ENCODE measurements around the gene RALY. TPM values are rescaled to one million over a fixed set of nuclear protein-coding genes. Genes with fewer than 3 reads are reported as not detected.

The RALY gene
- total RNA-seq, 2 donors from 2014 or later, result 97.3 to 102 TPM

DNA sequence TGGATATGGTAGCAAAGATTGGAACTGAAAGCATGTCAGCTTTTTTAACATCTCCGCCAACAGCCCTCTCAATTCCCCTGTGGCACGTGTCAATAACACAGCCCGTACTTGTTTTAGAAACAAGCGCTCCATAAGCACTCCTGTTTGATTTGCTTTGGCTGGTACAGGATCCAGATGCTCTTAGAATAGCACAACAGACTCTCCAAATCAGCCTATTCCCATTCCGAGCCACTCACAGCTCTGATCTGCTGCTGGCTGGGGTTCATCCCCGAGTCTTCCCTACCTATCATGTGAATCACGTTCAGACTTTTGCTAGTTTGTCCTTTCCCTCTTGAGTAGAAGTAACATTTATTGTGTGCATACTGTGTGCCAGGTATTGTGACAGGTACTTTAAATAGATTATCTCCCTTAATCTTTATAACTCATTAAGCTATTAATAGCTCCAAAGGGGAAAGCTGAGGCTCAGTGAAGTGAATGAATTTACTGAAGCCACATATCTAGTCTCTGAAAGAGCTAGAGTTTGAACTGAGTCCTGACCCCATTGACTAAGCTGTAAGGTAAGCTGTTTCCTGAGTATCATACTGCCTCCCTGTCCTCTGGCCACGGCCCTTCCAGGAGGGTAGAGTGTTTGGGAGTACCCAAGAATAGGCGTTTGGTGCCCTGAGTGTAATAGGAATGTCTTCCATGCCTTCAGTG is 46.7 kb downstream of the RALY start:
- ATAC-seq (peak; percentile 50 to 69), DNase-seq (no peak)
- intact Hi-C loops (cut with DNase I), result loop anchor here in 1 of 2 donors (2.0 kb wide), 1 partner anchor 46 kb away; no protein-coding TSS in a partner anchor

GRCh38 chr20:34041226-34041625 is 47.5 kb downstream of the RALY start:
- intact Hi-C loops (cut with DNase I), result loop anchor here in 1 of 2 donors (2.0 kb wide), 1 partner anchor 46 kb away; no protein-coding TSS in a partner anchor
- ATAC-seq, result no peak

DNA sequence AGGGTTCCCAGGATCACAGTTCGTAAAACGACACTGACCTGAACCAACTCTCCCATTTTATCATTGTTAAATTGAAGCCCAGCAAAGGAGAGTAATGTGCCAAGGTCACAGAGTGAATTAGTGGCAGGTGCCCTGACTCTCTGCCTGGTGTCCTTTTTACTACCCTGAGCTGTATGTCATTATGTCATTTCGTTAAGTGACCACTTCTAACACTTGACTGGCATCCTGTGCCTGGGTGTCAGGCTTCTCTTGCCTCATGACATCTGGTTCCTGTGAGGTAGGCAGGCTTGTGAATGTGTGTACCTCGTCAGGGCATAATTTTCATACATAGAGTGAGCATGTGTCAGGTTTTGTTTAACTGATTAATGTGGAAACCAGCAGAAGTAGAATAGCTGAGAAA is 48.6 kb downstream of the RALY start:
- DNase-seq (no peak), ATAC-seq (peak; percentile 46 to 64)
- intact Hi-C loops (cut with DNase I), result no loop called here

More at GRCh38 chr20:34041226-34041625, 47.5 kb downstream of the RALY start:
- no peak for DNase-seq

DNA sequence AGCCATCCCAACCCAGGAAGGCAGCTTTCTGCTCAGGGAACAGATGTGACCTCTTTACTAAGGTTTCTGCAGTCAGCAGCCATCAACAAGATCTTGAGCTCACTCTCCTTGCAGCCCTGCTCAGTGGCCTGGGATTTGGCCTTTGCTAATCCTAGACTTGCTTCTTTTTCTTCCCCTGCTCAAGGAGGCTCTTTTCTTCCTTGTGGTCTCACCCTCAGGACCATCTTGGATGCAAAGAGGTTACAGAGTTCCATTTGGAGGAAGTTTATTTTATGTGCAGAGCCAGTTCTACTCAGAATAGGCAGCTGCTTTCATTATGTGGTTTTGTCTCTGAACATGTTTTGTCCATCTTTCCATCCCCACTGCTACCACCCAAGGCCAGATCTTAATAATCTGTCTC is 49.3 kb downstream of the RALY start:
- intact Hi-C loops (cut with DNase I), result no loop called here
- no peak for ATAC-seq

GRCh38 chr20:34045294-34045693 is 51.6 kb downstream of the RALY start:
- intact Hi-C loops (cut with DNase I), result no loop called here
- ATAC-seq (peak; percentile 70 to 82), DNase-seq (peak; percentile 52)

More for the DNA sequence above, 49.3 kb downstream of the RALY start:
- no peak for DNase-seq

- ATAC-seq (no peak), DNase-seq (no peak)
- intact Hi-C loops (cut with DNase I), result no loop called here
Measured at GRCh38 chr20:34045930-34046725, 52.4 kb downstream of the RALY start.

DNA sequence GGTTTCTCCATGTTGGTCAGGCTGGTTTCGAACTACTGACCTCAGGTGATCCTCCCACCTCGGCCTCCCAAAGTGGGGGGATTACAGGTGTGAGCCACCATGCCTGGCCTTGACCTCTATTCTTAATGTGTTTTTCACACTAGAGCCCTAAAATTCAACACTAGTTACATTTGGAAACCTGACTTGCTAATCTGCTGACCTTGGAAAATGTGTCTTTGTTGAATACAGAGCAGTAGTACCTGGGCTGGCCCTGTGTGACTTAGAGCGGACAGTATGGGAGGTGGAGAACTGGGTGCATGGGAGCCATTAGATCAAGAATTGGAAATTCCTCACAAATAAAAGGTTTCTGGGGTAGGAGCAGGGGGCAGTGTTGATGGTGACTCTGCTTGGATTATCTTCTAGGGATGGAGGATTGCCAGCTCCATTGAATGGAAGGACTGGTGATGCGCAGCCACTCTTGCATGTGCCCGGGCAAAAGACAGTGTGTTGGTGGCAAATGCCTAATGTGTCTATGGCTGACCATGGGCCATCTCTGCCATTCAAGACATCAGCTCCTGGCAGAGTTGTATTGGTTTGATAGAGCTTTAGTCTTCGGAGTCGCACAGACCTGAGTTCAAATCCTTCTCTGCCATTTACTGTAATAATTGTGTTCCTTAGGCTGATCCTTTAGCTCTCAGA is 53.4 kb downstream of the RALY start:
- DNase-seq, result no peak
- intact Hi-C loops (cut with DNase I), result no loop called here
- no peak for ATAC-seq

DNA sequence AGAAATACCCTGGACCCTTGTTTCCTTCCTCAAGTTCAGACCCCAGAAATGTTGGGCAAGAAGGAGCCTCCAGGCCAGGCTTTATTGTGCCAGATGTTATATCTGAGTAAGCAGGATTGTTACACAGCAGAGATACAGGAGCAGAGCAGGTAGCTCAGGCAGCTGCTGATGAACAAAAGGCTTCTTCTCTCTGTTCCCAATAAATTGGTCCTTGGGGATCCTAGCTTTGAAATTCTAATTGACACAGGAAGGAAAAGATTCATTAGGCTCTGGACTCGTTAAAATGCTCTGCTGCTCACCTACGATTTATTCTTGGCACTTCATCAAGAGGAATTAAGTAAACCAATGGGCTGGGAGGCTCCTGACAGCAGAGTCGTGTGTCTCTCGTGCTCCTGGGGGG is 54.2 kb downstream of the RALY start:
- intact Hi-C loops (cut with DNase I), result no loop called here
- DNase-seq (no peak), ATAC-seq (no peak)

DNA sequence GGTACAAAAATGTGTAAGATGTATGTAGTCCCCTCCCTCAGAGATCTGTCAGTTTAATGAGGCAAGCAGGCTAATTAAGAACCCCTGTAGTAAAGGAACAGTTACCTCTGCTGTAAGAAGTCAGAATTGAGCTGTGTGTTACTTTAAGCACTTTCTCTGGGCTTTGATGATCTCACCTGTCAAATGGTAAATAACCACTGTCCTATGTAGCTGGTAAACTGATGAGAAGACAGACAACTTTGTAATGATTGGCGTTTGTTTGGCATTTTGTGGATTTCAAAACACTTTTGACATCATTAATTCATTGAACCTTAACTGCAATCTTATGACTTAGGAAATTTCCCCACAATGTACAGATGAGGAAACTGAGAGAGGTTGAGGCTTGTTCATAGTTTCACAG is 55.7 kb downstream of the RALY start:
- no peak for ATAC-seq
- no peak for DNase-seq
- intact Hi-C loops (cut with DNase I), result no loop called here

DNA sequence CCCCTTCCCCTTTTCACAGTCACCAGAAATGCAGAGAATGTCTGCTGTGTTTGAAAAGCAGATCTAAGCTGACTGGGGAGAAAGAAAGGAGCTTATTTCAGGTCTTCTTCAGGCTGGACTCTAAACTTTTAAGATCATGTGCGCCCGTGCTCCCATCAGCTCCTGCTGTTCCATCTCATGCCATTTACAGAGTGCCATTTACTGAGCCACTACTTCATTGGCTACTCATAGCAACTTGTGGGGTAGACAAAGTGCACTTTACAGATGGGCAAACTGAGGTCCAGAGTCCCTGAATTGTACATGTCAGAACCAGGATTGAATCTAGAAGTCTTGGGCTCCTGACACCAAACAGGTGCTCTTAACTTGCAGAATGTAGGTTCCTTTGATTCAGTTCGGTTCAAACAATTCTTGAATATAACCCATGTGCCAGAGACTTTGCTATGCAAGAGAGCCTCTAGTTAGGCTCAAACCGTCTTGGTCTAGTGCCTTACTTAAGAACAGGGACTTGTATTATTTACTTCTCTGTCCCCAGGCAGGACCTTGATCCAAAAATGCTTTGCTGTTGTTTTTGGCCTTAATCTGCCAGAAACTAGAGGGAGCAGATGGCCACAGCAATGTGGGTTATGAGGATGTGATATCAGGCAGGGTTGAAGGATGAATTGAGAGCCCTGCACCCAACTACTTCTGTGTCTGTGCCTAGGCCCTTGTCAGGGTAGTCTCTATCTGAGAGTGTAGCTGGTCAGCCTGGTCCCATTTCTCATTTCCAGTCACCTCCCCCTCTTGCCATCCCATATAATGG is 56.4 kb downstream of the RALY start:
- DNase-seq (no peak), ATAC-seq (peak; percentile 56 to 66)
- intact Hi-C loops (cut with DNase I), result no loop called here

GRCh38 chr20:34052414-34052813 is 58.7 kb downstream of the RALY start:
- ATAC-seq (no peak), DNase-seq (no peak)
- intact Hi-C loops (cut with DNase I), result no loop called here

GRCh38 chr20:34055290-34055689 is 61.6 kb downstream of the RALY start:
- ATAC-seq (peak; percentile 54 to 80), DNase-seq (no peak)
- intact Hi-C loops (cut with DNase I), result no loop called here

DNA sequence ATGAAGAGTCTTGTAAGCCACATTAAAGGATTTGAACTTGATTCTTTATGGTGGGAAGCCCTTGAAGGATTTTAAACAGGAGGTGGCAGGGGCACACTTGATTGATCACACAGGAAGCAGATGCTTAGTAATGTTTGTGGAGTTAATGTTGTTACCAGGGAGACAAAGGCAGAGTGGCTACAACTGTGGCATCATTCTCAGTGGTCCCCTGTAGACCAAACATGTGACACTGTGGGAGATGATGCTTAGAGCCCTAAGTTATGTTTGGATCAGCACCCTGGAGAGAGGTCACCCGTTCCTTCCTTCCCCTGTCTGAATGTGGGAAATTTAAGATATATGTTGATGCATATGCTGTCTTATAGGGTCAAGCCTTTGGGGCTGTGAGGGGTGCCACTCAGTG is 65.1 kb downstream of the RALY start:
- intact Hi-C loops (cut with DNase I), result no loop called here
- DNase-seq, result no peak
- ATAC-seq, result no peak

GRCh38 chr20:34060970-34061369 is 67.3 kb downstream of the RALY start:
- DNase-seq, result no peak
- intact Hi-C loops (cut with DNase I), result loop anchor here in 1 of 2 donors (10.0 kb wide), 3 partner anchors 66 to 276 kb away; partner anchors contain the start of gene RALY
- no peak for ATAC-seq

GRCh38 chr20:34061695-34062094 is 68.0 kb downstream of the RALY start:
- ATAC-seq, result no peak
- intact Hi-C loops (cut with DNase I), result loop anchor here in 1 of 2 donors (10.0 kb wide), 3 partner anchors 67 to 277 kb away; partner anchors contain the start of gene RALY
- no peak for DNase-seq

DNA sequence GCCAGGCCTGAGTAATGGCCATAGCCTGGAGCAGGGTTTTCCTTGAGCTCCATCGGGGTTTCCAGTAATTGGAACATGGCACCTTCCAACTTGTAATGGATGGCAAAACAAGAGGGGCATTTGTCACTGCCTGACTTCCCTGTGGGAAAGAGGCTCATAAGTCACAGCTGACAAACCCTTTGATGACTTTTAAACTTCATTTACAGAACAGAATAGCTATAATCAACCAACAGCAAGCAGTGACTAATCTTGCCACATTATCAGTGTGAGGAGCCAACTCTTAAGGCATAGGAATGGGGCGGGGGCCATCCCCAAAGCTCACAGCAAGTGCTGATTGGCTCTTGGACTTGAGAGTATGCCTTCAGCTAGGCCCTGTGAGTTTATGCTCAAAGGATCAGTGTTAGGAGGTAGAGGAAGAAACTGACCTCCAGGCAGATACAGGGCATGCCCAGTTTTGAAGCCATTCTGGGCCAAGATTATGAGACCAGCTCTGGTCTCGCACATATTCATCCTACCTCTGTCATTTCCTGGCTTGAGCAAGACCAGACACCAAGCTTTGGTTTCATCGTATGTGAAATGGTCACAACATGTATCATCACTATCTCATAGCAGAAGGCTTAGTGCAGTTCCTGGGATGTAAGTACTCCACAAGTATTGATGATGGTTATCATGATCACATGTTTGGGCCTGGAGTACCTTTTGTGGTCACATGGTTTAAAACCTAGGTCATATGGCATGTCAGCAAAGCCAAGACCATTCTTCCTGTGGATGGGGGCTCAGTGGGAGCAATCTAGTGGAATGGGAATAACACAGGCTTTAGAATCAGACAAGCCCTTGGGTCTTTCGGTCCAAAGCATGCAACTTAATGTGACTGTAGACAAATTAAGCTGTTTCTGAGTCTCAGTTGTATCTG is 69.1 kb downstream of the RALY start:
- DNase-seq, result no peak
- no peak for ATAC-seq
- intact Hi-C loops (cut with DNase I), result loop anchor here in 1 of 2 donors (10.0 kb wide), 3 partner anchors 68 to 278 kb away; partner anchors contain the start of gene RALY

GRCh38 chr20:34064286-34064685 is 70.6 kb downstream of the RALY start:
- DNase-seq, result no peak
- intact Hi-C loops (cut with DNase I), result loop anchor here in 1 of 2 donors (10.0 kb wide), 3 partner anchors 69 to 279 kb away; partner anchors contain the start of gene RALY
- no peak for ATAC-seq

GRCh38 chr20:34065260-34065659 is 71.5 kb downstream of the RALY start:
- ATAC-seq (peak in 1 of 2 donors; percentile 48), DNase-seq (no peak)
- intact Hi-C loops (cut with DNase I), result loop anchor here in 1 of 2 donors (5.0 to 10.0 kb wide), 4 partner anchors 70 to 280 kb away; partner anchors contain the start of gene RALY

Measured in left cardiac atrium (tissue), 4 donors.